GM12878 (cell line): ENCODE data around the gene SLC52A3. TPM values are rescaled to one million over a fixed set of nuclear protein-coding genes. Genes with fewer than 3 reads are reported as not detected.

Experiments
- ATAC-seq: fragments of 200-7000 bp; cut with Tn5 transposase; 3 replicates; pipeline ENCODE4 v1.9.1; 2020; ENCODE audit warnings: mild to moderate bottlenecking, moderate library complexity
- BruUV-seq: library from RNA; stranded (reverse); fragments of 400-500 nt; replicated peaks from 2 replicates; lab custom pipeline; 2021; lab: Mats Ljungman, UMichigan
- CTCF ChIA-PET: fragments of 300-600 bp; sonication (Branson Sonifier 250); formaldehyde crosslinking; extraction: SDS; loops from one replicate; lab custom pipeline; 2021; ENCODE audit warnings: inconsistent platforms; lab: Yijun Ruan, JAX
- POLR2A ChIA-PET: fragments of 350-600 bp; formaldehyde crosslinking; extraction: SDS; loops from one replicate; lab custom pipeline; 2021; ENCODE audit warnings: inconsistent platforms; lab: Charles Lee
- RAD21 ChIA-PET: fragments of 300-600 bp; sonication (Branson Sonifier 250); formaldehyde crosslinking; loops from one replicate; lab custom pipeline; 2023; ENCODE audit warnings: antibody characterized with exemption; ENCODE audit not compliant: unreplicated experiment; lab: Charles Lee
- SMC1A ChIA-PET: fragments of 300-600 bp; sonication (Branson Sonifier 250); formaldehyde crosslinking; loops from one replicate; lab custom pipeline; 2023; ENCODE audit not compliant: unreplicated experiment, uncharacterized antibody; lab: Charles Lee
- DNase-seq: peaks from one replicate; pipeline ENCODE4 v3.0.0-alpha.2; 2011; ENCODE audit warnings: low read depth, low spot score
- FAIRE-seq: peaks from 3 replicates; lab custom pipeline; 2011; peaks lifted over from hg19 to GRCh38; lab: Jason Lieb, UNC
- H2AFZ ChIP-seq: 2 replicates; pipeline ENCODE4 v1.6.0; 2011; ENCODE audit warnings: low read depth, low read length, control low read depth; ENCODE audit not compliant: control insufficient read depth
- H3K27ac ChIP-seq: 2 replicates; pipeline ENCODE4 v1.5.1; 2011; ENCODE audit warnings: control low read depth; ENCODE audit not compliant: control insufficient read depth, insufficient read depth
- H3K27me3 ChIP-seq, 2 experiments: replicated peaks in 1 of 2; 2 replicates each; pipeline versions ENCODE4 v1.6.0 to v1.6.1; 2011; ENCODE audit warnings: low read length in 1 of 2; ENCODE audit not compliant: control insufficient read depth in 2 of 2, insufficient read depth in 2 of 2
- H3K36me3 ChIP-seq, 2 experiments: 2 replicates each; pipeline ENCODE4 v1.5.1; 2011; ENCODE audit warnings: low read length in 1 of 2; ENCODE audit not compliant: control insufficient read depth in 2 of 2, insufficient read depth in 2 of 2
- H3K4me1 ChIP-seq: 2 replicates; pipeline ENCODE4 v1.6.1; 2011; ENCODE audit warnings: mild to moderate bottlenecking, low read length, moderate library complexity, mixed read lengths; ENCODE audit not compliant: control insufficient read depth, insufficient read depth
- H3K4me2 ChIP-seq: 2 replicates; pipeline ENCODE4 v1.6.0; 2011; ENCODE audit warnings: control low read depth; ENCODE audit not compliant: control insufficient read depth, insufficient read depth
- H3K4me3 ChIP-seq: fragments of 200-600 bp; sonication (generic); 2 replicates; pipeline ENCODE4 v1.5.1; 2016
- H3K79me2 ChIP-seq: 2 replicates; pipeline ENCODE4 v1.6.0; 2011; ENCODE audit warnings: low read length; ENCODE audit not compliant: control insufficient read depth, insufficient read depth
- H3K9ac ChIP-seq: 2 replicates; pipeline ENCODE4 v1.8.0; 2011; ENCODE audit warnings: low read length, control low read depth, mixed read lengths; ENCODE audit not compliant: control insufficient read depth, insufficient read depth
- H3K9me3 ChIP-seq: replicated peaks from 3 replicates; pipeline ENCODE4 v1.5.1; 2011; ENCODE audit warnings: mild to moderate bottlenecking, low read length; ENCODE audit not compliant: control insufficient read depth, insufficient read depth
- H4K20me1 ChIP-seq: 2 replicates; pipeline ENCODE4 v1.6.0; 2011; ENCODE audit not compliant: control insufficient read depth, insufficient read depth
- CBFB ChIP-seq: IDR thresholded peaks from 2 replicates; pipeline ENCODE4 v1.6.1; 2016; ENCODE audit warnings: antibody characterized with exemption, low read depth
- CEBPB ChIP-seq, 2 experiments: fragments of 150-350 bp in 1 of 2; IDR thresholded peaks; 2 replicates each; pipeline ENCODE4 v1.6.1; 2012 to 2014; ENCODE audit warnings: low read depth in 2 of 2, low read length in 2 of 2, borderline replicate concordance in 1 of 2, inconsistent platforms in 1 of 2
- EP300 ChIP-seq, 2 experiments: fragments of 150-350 bp in 1 of 2; IDR thresholded peaks; 2 replicates each; pipeline ENCODE4 v1.6.1; 2011 to 2012; ENCODE audit warnings: low read depth in 2 of 2, low read length in 2 of 2, borderline replicate concordance in 1 of 2, improper control_type of control experiment in 1 of 2, inconsistent platforms in 1 of 2; ENCODE audit not compliant: control insufficient read depth in 1 of 2
- ETV6 ChIP-seq, 2 experiments: fragments of 450-650 bp in 1 of 2; IDR thresholded peaks in 1 of 2; conservative IDR thresholded peaks in 1 of 2; 2 replicates each; pipeline ENCODE4 v1.6.1; 2014; ENCODE audit warnings: antibody characterized with exemption in 1 of 2, borderline replicate concordance in 1 of 2, low read depth in 1 of 2, mild to moderate bottlenecking in 1 of 2, moderate library complexity in 1 of 2
- EZH2 ChIP-seq: IDR thresholded peaks from 2 replicates; pipeline ENCODE4 v1.6.1; 2012; ENCODE audit warnings: low read depth, mild to moderate bottlenecking, control low read depth, inconsistent platforms, low read length, borderline replicate concordance; ENCODE audit not compliant: control insufficient read depth
- MEF2A ChIP-seq: IDR thresholded peaks from 2 replicates; pipeline ENCODE4 v1.6.1; 2011; ENCODE audit warnings: low read depth, mild to moderate bottlenecking, low read length, moderate library complexity; ENCODE audit not compliant: insufficient read depth
- NFYA ChIP-seq: IDR thresholded peaks from 2 replicates; pipeline ENCODE4 v1.6.1; 2011; ENCODE audit warnings: low read depth, mild to moderate bottlenecking, low read length, improper control_type of control experiment, borderline replicate concordance
- POU2F2 ChIP-seq: IDR thresholded peaks from 3 replicates; pipeline ENCODE4 v1.6.1; 2011; ENCODE audit warnings: low read depth, mild to moderate bottlenecking, low read length, borderline replicate concordance
- STAT1 ChIP-seq: fragments of 450-650 bp; conservative IDR thresholded peaks from 2 replicates; pipeline ENCODE4 v1.6.1; 2014; ENCODE audit warnings: antibody characterized with exemption, mild to moderate bottlenecking
- WGBS: methylation state at CpG from one replicate; pipeline ENCODE4 v1.1.6; 2016; ENCODE audit warnings: low lambda C conversion rate; ENCODE audit not compliant: insufficient replicate concordance, insufficient coverage; ENCODE audit errors: missing lambda C conversion rate; 5-methylcytosine and 5-hydroxymethylcytosine counted together
- in situ Hi-C: fragments of 300-500 bp; cut with MboI; formaldehyde crosslinking; loops from 9 replicates; pipeline ENCODE4 v1.14.3; 2018; ENCODE audit warnings: mixed read lengths
- intact Hi-C: fragments of 100-400 bp; cut with micrococcal nuclease; formaldehyde crosslinking; loops from one replicate; pipeline ENCODE4 v1.14.2; 2022; ENCODE audit not compliant: unreplicated experiment
- polyA plus RNA-seq, 11 experiments: library from polyadenylated mRNA; depleted of rRNA in 4 of 11; unstranded in 6 of 11; stranded (reverse) in 5 of 11; fragments of >200 nt; fragmentation: Nextera tagmentation in 4 of 11; fragmentation: Illumina TruSeq in 1 of 11; extraction: Ambion mirVana in 4 of 11; extraction: Trizol in 1 of 11; gene quantifications; 1 replicate in 1 of 11; 2 replicates in 10 of 11; pipeline versions ENCODE4 v1.2.1 to v1.2.3, GENCODE V29; 2011 to 2016; ENCODE audit warnings: inconsistent platforms in 2 of 11, missing spikeins in 2 of 11, low read depth in 1 of 11
- total RNA-seq, 4 experiments: library from RNA; depleted of rRNA in 3 of 4; stranded (reverse); fragments of >200 nt in 3 of 4; fragmentation: Illumina TruSeq in 1 of 4; extraction: Trizol in 1 of 4; gene quantifications; 2 replicates each; pipeline versions ENCODE4 v1.2.1 to v1.2.3, GENCODE V29; 2013 to 2021
- TF ChIP-seq, protein P1 (sequence below): fragments of 450-650 bp; IDR thresholded peaks from 2 replicates; pipeline ENCODE4 v1.6.1; 2014; ENCODE audit warnings: mild to moderate bottlenecking
- TF ChIP-seq, protein P2 (sequence below): fragments of 450-650 bp; formaldehyde crosslinking; IDR thresholded peaks from 2 replicates; pipeline ENCODE4 v1.5.0; 2022; ENCODE audit warnings: mild to moderate bottlenecking, missing genetic modification characterization
- TF ChIP-seq, protein P3 (sequence below): fragments of 450-650 bp; IDR thresholded peaks from 2 replicates; pipeline ENCODE4 v1.6.1; 2018; ENCODE audit warnings: borderline replicate concordance, mild to moderate bottlenecking; ENCODE audit not compliant: partially characterized antibody
- TF ChIP-seq, protein P4 (sequence below): IDR thresholded peaks from 2 replicates; pipeline ENCODE4 v1.6.1; 2011; ENCODE audit warnings: borderline replicate concordance, low read depth, mild to moderate bottlenecking, moderate library complexity, mixed read lengths, low read length; ENCODE audit not compliant: insufficient read depth; ENCODE audit errors: extremely low read length

The SLC52A3 gene
- total and polyA plus RNA-seq, 10 of the 15 experiments (the other 5 are each of a cell fraction or from before 2014, with no cell fraction given), result not detected

DNA sequence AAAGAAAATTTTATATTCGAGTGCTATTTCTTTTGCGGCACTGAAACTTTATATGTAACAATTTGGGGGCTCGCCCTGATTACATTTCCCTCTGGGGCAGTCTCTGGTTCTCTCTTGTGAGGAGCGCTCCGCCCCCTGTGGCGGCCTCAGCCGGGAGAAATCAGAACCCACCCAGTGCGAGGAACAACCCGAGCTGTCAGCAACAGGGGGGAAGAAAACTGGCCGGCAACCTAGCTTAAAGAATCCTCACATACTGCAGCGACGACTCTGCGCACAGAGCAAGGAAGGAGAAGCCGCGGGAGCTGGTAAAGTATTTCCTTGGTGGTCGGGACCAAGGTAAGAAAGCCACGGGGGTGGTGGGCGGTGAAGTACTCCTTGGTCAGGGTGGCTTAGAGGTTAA lies 23.9 kb upstream of the SLC52A3 start (continued):
- TF ChIP-seq, protein P1, sequence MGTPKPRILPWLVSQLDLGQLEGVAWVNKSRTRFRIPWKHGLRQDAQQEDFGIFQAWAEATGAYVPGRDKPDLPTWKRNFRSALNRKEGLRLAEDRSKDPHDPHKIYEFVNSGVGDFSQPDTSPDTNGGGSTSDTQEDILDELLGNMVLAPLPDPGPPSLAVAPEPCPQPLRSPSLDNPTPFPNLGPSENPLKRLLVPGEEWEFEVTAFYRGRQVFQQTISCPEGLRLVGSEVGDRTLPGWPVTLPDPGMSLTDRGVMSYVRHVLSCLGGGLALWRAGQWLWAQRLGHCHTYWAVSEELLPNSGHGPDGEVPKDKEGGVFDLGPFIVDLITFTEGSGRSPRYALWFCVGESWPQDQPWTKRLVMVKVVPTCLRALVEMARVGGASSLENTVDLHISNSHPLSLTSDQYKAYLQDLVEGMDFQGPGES, result no peak
- TF ChIP-seq NFYA (no peak), POU2F2 (no peak), EZH2 (no peak), EP300 (IDR thresholded peaks at IDR 0.05; ENCODE audit: borderline replicate concordance in 1 of 2, control insufficient read depth in 1 of 2, low read depth in 2 of 2, low read length in 2 of 2) (no peak)
- TF ChIP-seq, protein P2, sequence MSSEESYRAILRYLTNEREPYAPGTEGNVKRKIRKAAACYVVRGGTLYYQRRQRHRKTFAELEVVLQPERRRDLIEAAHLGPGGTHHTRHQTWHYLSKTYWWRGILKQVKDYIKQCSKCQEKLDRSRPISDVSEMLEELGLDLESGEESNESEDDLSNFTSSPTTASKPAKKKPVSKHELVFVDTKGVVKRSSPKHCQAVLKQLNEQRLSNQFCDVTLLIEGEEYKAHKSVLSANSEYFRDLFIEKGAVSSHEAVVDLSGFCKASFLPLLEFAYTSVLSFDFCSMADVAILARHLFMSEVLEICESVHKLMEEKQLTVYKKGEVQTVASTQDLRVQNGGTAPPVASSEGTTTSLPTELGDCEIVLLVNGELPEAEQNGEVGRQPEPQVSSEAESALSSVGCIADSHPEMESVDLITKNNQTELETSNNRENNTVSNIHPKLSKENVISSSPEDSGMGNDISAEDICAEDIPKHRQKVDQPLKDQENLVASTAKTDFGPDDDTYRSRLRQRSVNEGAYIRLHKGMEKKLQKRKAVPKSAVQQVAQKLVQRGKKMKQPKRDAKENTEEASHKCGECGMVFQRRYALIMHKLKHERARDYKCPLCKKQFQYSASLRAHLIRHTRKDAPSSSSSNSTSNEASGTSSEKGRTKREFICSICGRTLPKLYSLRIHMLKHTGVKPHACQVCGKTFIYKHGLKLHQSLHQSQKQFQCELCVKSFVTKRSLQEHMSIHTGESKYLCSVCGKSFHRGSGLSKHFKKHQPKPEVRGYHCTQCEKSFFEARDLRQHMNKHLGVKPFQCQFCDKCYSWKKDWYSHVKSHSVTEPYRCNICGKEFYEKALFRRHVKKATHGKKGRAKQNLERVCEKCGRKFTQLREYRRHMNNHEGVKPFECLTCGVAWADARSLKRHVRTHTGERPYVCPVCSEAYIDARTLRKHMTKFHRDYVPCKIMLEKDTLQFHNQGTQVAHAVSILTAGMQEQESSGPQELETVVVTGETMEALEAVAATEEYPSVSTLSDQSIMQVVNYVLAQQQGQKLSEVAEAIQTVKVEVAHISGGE (CRISPR knock-in tag), result no peak

DNA sequence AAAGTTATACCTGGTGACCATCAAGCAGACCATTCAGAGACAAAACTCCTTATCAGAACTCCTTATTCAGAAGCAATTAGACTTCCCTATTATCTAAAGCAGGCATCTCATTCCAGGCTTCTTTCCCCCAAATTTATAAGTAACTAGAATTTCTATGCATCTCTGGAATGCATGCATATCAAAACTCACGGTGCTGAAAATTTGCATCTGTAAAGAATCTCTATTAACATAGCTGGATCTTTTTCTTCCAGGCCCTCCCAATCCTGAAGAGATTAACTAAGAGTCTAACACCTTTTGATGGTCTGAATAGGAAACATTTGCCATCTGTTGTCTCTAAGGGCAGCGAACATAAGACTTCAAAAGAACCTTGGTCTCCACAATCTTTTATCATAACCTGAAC lies 22.8 kb upstream of the SLC52A3 start:
- Histone ChIP-seq H4K20me1 (no peaks in the 10 kb centered on the region), H2AFZ (no peak overlapping the region), H3K27me3 (no peaks in the 10 kb centered on the region; a peak in 1 of 4 replicates), H3K9me3 (no peaks in the 10 kb centered on the region; the same call in 2 of the 3 replicates), H3K79me2 (no peaks in the 10 kb centered on the region), H3K27ac (no peak overlapping the region), H3K4me1 (no peaks in the 10 kb centered on the region), H3K4me2 (no peak overlapping the region), H3K4me3 (no peak overlapping the region), H3K36me3 (no peaks in the 10 kb centered on the region), H3K9ac (no peak overlapping the region)
- WGBS, result 21% methylated on average over 2 of the region's 2 CpGs
- no peak for DNase-seq
- CTCF ChIA-PET, result interaction anchor here (1.4 kb wide), 1 partner anchor 124 kb away, joined by 3 read pairs; no protein-coding TSS in a partner anchor
- RAD21 ChIA-PET, result no interaction called here
- no TSS peak for BruUV-seq
- ATAC-seq, result no peak
- in situ Hi-C loops (no loop called here), intact Hi-C loops (no loop called here)
- POLR2A ChIA-PET, result no interaction called here
- no peak for FAIRE-seq
- SMC1A ChIA-PET, result no interaction called here
- TF ChIP-seq, protein P3, sequence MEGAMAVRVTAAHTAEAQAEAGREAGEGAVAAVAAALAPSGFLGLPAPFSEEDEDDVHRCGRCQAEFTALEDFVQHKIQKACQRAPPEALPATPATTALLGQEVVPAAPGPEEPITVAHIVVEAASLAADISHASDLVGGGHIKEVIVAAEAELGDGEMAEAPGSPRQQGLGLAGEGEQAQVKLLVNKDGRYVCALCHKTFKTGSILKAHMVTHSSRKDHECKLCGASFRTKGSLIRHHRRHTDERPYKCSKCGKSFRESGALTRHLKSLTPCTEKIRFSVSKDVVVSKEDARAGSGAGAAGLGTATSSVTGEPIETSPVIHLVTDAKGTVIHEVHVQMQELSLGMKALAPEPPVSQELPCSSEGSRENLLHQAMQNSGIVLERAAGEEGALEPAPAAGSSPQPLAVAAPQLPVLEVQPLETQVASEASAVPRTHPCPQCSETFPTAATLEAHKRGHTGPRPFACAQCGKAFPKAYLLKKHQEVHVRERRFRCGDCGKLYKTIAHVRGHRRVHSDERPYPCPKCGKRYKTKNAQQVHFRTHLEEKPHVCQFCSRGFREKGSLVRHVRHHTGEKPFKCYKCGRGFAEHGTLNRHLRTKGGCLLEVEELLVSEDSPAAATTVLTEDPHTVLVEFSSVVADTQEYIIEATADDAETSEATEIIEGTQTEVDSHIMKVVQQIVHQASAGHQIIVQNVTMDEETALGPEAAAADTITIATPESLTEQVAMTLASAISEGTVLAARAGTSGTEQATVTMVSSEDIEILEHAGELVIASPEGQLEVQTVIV, result no peak
- no peak for TF ChIP-seq MEF2A
- TF ChIP-seq CEBPB (IDR thresholded peaks at IDR 0.05; ENCODE audit: borderline replicate concordance in 1 of 2, low read depth in 2 of 2, low read length in 2 of 2), result no peak
- no peak for TF ChIP-seq CBFB
- no peak for TF ChIP-seq ETV6 (conservative IDR thresholded peaks at IDR 0.05 in 1 of 2, IDR thresholded peaks at IDR 0.05 in 1 of 2; ENCODE audit: borderline replicate concordance in 1 of 2, low read depth in 1 of 2)
- no peak for TF ChIP-seq STAT1
- TF ChIP-seq, protein P4, sequence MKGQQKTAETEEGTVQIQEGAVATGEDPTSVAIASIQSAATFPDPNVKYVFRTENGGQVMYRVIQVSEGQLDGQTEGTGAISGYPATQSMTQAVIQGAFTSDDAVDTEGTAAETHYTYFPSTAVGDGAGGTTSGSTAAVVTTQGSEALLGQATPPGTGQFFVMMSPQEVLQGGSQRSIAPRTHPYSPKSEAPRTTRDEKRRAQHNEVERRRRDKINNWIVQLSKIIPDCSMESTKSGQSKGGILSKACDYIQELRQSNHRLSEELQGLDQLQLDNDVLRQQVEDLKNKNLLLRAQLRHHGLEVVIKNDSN, result no peak
